ENCODE results near the gene APLP1. TPM values are rescaled to one million over a fixed set of nuclear protein-coding genes. Genes with fewer than 3 reads are reported as not detected.

Gene APLP1
- total RNA-seq, 1 donor, result not detected

- Histone ChIP-seq H3K4me3 (ENCODE audit: low read length) (no peak overlapping the region), H3K27me3 (ENCODE audit: insufficient read depth, low read length) (peaks cover 33% of the 10 kb centered on the region), H3K9me3 (ENCODE audit: low read depth, low read length) (no peaks in the 10 kb centered on the region), H3K4me1 (ENCODE audit: insufficient read depth, low read length) (peaks cover 7% of the 10 kb centered on the region)
Observed at GRCh38 chr19:35846038-35846668, 22.2 kb upstream of the APLP1 start.

- Histone ChIP-seq H3K4me3 (ENCODE audit: low read length) (no peak overlapping the region), H3K9me3 (ENCODE audit: low read depth, low read length) (no peaks in the 10 kb centered on the region), H3K27me3 (ENCODE audit: insufficient read depth, low read length) (peaks cover 33% of the 10 kb centered on the region), H3K4me1 (ENCODE audit: insufficient read depth, low read length) (peaks cover 7% of the 10 kb centered on the region)
Observed at GRCh38 chr19:35847911-35848310, 20.5 kb upstream of the APLP1 start.

DNA sequence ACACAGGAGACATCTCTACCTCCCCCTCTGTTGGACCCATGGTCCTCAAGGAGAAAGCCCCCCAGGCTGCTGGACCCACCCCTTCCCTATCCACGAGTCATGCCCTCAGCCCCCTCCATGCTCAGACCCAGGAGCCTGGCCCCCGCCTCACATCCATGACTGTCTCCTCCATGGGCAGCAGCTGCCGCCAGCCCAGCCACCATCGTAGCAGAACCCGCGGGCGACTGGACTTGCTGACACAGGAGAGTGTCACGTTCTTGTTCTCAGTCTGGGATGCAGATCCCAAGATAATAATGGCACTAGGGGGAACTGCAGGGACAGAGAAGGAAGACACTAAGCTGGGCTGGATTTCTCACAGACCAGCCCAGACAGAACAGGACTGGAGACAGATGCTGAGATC, 19.9 kb upstream of the APLP1 start:
- Histone ChIP-seq H3K9me3 (ENCODE audit: low read depth, low read length) (no peaks in the 10 kb centered on the region), H3K4me1 (ENCODE audit: insufficient read depth, low read length) (peaks cover 7% of the 10 kb centered on the region), H3K4me3 (ENCODE audit: low read length) (no peak overlapping the region), H3K27me3 (ENCODE audit: insufficient read depth, low read length) (peaks cover 32% of the 10 kb centered on the region)

GRCh38 chr19:35848919-35849505, 19.4 kb upstream of the APLP1 start:
- Histone ChIP-seq H3K4me3 (ENCODE audit: low read length) (no peak overlapping the region), H3K9me3 (ENCODE audit: low read depth, low read length) (no peaks in the 10 kb centered on the region), H3K27me3 (ENCODE audit: insufficient read depth, low read length) (peaks cover 27% of the 10 kb centered on the region), H3K4me1 (ENCODE audit: insufficient read depth, low read length) (peaks cover 7% of the 10 kb centered on the region)

- H3K4me3 ChIP-seq (ENCODE audit: low read length), result no peak overlapping the region
- H3K27me3 ChIP-seq (ENCODE audit: insufficient read depth, low read length), result peaks cover 20% of the 10 kb centered on the region
- H3K4me1 ChIP-seq (ENCODE audit: insufficient read depth, low read length), result peaks cover 6% of the 10 kb centered on the region
Observed at GRCh38 chr19:35851213-35852028, 17.0 kb upstream of the APLP1 start.

DNA sequence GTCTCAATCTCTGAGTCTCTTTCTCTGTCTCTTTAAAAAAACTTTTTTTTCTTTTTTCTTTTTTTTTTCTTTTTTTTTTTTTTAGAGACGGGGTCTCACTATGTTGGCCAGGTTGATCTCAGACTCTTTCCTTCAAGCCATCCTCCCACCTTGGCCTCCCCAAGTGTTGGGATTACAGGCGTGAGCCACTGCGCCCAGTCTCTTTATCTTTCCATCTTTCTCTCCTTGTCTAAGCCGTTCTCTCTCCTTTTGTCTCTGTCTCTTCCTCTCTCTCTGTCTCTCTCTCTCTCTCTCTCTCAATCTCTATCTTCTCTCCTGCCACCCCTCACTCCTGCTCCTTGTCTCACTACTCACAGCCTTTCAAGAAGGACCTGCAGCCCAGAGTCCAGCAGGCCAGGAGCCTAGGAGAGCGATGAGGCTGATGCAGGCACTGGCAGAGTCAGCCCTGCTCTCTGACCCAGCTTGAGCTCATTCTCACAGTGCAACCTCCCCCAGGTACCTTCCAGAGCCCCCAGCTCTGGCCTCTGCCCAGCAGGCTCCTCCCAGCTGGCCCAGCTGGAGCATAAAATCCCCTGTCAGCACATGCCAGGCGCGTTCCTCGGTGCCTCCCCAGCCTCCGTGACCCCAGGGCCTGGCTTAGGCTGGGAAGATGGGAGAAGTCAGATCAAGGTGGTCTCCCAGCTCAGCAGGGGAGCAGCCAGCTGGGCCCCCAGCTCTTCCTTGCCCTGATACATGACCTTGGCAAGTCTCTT, 16.2 kb upstream of the APLP1 start, which contains the start of gene NPHS1:
TSS of gene NPHS1 (minus strand) at position 476 of the 752 bp plus-strand sequence. CDS start 667 bp downstream, outside the sequence.
- Histone ChIP-seq H3K27me3 (ENCODE audit: insufficient read depth, low read length) (peaks cover 19% of the 10 kb centered on the region), H3K4me1 (ENCODE audit: insufficient read depth, low read length) (peaks cover 14% of the 10 kb centered on the region), H3K9me3 (ENCODE audit: low read depth, low read length) (no peaks in the 10 kb centered on the region), H3K4me3 (ENCODE audit: low read length) (no peak within 1 kb of the TSS)

More at GRCh38 chr19:35851213-35852028, 17.0 kb upstream of the APLP1 start:
- no peaks in the 10 kb centered on the region for H3K9me3 ChIP-seq (ENCODE audit: low read depth, low read length)

DNA sequence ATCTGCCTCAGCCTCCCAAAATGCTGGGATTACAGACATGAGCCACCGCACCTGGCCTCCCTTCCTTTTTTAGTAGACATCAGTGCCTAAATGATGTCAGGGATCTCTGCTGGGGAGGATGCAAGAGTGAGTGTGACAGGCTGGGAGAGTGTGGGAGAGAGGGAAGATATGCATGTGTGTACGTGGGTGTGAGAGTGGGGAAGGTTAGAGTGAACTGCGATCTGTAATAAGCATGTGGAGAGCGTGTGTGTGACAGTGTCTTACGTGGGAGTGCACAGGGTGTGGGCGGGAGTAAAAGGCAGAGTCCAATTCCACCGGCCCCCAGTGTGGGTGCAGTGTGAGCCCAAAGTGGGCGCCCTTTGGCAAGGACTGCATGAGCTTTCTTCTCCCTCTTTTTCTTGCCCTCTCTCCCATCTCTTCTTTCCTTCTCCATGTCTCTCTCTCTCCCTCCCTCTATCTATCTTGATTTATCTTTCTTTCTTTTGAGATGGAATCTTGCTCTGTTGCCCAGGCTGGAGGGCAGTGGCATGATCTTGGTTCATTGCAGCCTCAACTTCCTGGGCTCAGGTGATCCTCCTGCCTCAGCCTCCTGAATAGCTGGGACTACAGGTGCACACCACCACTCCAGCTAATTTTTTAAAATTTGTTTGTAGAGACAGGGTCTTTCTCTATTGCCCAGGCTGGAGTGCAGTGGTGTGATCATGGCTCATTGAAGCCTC, 15.2 kb upstream of the APLP1 start:
- H3K4me1 ChIP-seq (ENCODE audit: insufficient read depth, low read length), result peaks cover 15% of the 10 kb centered on the region
- H3K4me3 ChIP-seq (ENCODE audit: low read length), result no peak overlapping the region
- H3K9me3 ChIP-seq (ENCODE audit: low read depth, low read length), result no peaks in the 10 kb centered on the region
- peaks cover 27% of the 10 kb centered on the region for H3K27me3 ChIP-seq (ENCODE audit: insufficient read depth, low read length)

- Histone ChIP-seq H3K4me1 (ENCODE audit: insufficient read depth, low read length) (peaks cover 15% of the 10 kb centered on the region), H3K4me3 (ENCODE audit: low read length) (peak within 1 kb of the TSS; percentile 24), H3K27me3 (ENCODE audit: insufficient read depth, low read length) (peaks cover 50% of the 10 kb centered on the region), H3K9me3 (ENCODE audit: low read depth, low read length) (no peaks in the 10 kb centered on the region)
Observed at GRCh38 chr19:35856546-35857149, 11.7 kb upstream of the APLP1 start, which contains the start of gene KIRREL2. TSS of gene KIRREL2 (plus strand) at chr19:35856911. CDS start at chr19:35857120, 209 bp downstream.

GRCh38 chr19:35858311-35858710, 10.1 kb upstream of the APLP1 start:
- H3K27me3 ChIP-seq (ENCODE audit: insufficient read depth, low read length), result peaks cover 53% of the 10 kb centered on the region
- H3K4me3 ChIP-seq (ENCODE audit: low read length), result no peak overlapping the region
- H3K9me3 ChIP-seq (ENCODE audit: low read depth, low read length), result no peaks in the 10 kb centered on the region
- H3K4me1 ChIP-seq (ENCODE audit: insufficient read depth, low read length), result peaks cover 15% of the 10 kb centered on the region

- no peak overlapping the region for H3K4me3 ChIP-seq (ENCODE audit: low read length)
- peaks cover 53% of the 10 kb centered on the region for H3K27me3 ChIP-seq (ENCODE audit: insufficient read depth, low read length)
- peaks cover 15% of the 10 kb centered on the region for H3K4me1 ChIP-seq (ENCODE audit: insufficient read depth, low read length)
- H3K9me3 ChIP-seq (ENCODE audit: low read depth, low read length), result no peaks in the 10 kb centered on the region
Observed at GRCh38 chr19:35859414-35859813, 9.0 kb upstream of the APLP1 start.

- peaks cover 15% of the 10 kb centered on the region for H3K4me1 ChIP-seq (ENCODE audit: insufficient read depth, low read length)
- no peaks in the 10 kb centered on the region for H3K9me3 ChIP-seq (ENCODE audit: low read depth, low read length)
- no peak overlapping the region for H3K4me3 ChIP-seq (ENCODE audit: low read length)
- peaks cover 47% of the 10 kb centered on the region for H3K27me3 ChIP-seq (ENCODE audit: insufficient read depth, low read length)
Observed at GRCh38 chr19:35860436-35860817, 7.9 kb upstream of the APLP1 start.

DNA sequence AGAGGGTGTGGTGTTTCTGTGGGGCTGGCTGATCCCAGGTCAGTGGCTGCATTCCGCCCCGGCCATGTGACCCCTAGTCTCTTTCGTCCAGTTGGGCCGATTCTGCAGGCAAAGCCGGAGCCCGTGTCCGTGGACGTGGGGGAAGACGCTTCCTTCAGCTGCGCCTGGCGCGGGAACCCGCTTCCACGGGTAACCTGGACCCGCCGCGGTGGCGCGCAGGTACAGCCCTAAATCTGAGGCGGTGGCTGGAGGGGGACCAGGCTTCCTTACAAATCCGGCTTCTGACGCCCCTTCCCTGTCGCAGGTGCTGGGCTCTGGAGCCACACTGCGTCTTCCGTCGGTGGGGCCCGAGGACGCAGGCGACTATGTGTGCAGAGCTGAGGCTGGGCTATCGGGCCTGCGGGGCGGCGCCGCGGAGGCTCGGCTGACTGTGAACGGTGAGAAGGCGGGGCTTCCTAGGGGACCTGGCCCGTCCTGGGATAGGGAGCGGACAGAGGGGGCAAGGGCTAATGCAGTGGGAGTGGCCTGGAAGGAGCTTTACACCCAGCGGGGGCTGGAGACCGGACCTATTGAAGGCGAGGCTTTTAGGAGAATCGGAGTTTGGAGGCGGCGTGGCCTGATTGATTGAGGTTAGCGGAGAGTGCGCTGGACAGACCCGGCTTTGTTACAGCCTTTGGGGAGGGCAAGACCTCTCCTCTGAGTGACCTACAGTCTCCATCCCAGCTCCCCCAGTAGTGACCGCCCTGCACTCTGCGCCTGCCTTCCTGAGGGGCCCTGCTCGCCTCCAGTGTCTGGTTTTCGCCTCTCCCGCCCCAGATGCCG, 7.3 kb upstream of the APLP1 start:
- no peaks in the 10 kb centered on the region for H3K9me3 ChIP-seq (ENCODE audit: low read depth, low read length)
- peaks cover 41% of the 10 kb centered on the region for H3K27me3 ChIP-seq (ENCODE audit: insufficient read depth, low read length)
- H3K4me1 ChIP-seq (ENCODE audit: insufficient read depth, low read length), result peaks cover 13% of the 10 kb centered on the region
- no peak overlapping the region for H3K4me3 ChIP-seq (ENCODE audit: low read length)

DNA sequence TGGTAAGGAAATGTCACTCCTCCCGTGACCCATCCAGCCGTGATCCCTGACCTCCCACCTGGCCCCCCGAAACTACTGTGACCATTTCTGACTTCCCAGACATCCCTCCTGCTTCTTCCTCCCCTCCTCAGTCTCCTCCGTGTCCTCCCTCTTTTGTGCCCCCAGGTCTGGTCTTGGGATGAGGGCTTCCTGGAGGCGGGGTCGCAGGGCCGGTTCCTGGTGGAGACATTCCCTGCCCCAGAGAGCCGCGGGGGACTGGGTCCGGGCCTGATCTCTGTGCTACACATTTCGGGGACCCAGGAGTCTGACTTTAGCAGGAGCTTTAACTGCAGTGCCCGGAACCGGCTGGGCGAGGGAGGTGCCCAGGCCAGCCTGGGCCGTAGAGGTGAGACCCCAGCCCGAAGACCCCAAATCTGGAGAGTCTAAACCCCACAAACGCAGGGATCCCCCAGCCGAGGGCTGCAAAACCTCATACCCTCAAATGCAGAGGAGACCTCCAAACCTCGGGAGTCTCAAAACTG, 6.7 kb upstream of the APLP1 start:
- no peak overlapping the region for H3K4me3 ChIP-seq (ENCODE audit: low read length)
- no peaks in the 10 kb centered on the region for H3K9me3 ChIP-seq (ENCODE audit: low read depth, low read length)
- H3K4me1 ChIP-seq (ENCODE audit: insufficient read depth, low read length), result peaks cover 6% of the 10 kb centered on the region
- H3K27me3 ChIP-seq (ENCODE audit: insufficient read depth, low read length), result peaks cover 38% of the 10 kb centered on the region
